ENCODE results near the gene KRTAP4-8. TPM values are rescaled to one million over a fixed set of nuclear protein-coding genes. Genes with fewer than 3 reads are reported as not detected.
"Not testable (repeated sequence)": the region's sequence is repeated elsewhere in the genome, so short reads cannot be mapped to it uniquely, and the experiment has no call there.

The KRTAP4-8 gene
- total RNA-seq, 1 donor from 2014 or later, result not detected

DNA sequence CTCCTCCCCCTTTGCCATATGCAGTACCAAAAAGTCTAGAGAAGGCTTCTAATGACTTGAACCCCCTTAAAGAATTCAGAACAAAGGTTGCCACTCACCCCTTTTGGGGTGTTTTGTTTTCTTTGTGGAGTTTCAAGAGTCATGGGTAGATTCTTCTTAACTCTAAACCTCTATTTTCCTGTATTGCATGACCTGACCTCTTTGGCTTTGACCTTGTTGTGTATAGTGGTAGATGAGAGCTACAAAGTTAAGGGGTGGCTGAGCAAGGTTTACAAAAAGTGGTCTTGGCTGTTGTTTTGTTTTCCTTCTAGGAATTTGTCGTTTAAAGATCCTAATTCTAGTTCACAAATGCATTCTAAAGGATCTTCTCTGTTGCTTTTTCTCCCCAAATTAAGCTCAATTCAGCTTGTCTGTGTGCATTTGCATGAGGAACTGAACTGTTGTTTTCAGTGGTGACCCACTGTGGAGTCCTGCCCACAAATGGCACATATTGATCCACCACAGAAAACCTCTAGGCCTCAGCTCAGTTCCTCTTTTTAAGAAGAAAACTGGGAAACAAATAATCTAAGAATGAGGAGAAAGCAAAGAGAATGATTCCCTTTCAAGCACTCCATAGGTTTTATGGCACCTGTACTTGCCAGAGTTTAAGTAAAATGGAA, 10.9 kb upstream of the KRTAP4-8 start:
- DNase-seq, result not testable (repeated sequence)

DNA sequence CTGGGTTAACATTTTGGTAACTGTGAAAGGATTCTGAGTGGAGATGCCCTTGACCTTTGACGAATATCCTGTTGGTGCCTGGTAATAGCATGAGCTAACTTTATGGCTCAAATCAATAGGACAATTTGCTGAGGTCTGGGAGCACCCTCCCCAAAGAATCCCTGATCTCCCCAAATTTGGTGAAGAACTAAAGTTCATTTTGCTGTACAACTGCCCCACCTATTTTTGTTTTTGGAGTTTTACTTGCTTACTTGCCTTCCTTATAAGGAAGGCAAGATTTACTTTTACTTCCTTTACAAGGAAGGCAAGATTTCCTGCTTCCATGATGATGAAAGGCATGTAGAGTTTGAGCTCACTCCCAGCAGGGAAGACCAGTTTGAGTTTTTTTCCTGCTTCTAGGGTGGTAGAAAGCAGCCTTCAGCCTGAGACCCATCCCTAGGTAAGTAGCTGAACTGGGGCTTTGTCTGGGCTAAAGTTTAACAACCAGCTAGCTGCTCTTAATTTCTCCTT, 10.1 kb upstream of the KRTAP4-8 start:
- no peak for DNase-seq

GRCh38 chr17:41105347-41105746, 7.4 kb upstream of the KRTAP4-8 start, which contains the start of gene KRTAP4-9:
TSS of gene KRTAP4-9 (plus strand) at chr17:41105389. CDS start at chr17:41105389, 0 bp downstream.
- not testable (repeated sequence) for DNase-seq

DNA sequence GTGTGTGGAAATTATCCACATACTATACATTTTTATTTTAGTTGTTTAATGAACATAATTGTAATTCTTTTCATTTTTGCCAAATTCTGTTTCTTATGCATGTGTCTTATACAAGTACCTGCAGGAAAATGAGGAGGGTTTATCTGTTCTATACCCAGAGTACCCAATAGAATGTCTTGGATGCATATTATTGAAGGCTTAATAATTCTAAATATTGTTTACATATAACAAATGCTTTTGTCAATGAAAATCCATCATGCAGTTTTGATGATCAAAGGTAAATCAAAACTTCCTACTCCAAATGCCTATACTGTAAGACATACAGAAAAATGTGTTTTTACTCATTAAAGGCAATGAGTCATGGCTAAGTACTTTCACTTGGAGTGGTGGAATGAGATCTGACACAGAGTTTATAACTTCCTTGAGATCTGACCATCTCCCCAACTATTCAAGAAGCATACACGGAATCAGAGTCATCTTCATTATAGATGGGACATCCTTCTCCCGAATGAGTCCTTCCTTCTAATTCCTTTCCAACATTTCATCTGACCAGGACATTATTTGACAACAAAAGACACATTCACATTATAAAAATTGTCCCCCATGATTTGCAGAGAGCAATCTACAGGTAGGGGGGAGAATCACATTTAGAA, 6.6 kb upstream of the KRTAP4-8 start:
- not testable (repeated sequence) for DNase-seq

DNA sequence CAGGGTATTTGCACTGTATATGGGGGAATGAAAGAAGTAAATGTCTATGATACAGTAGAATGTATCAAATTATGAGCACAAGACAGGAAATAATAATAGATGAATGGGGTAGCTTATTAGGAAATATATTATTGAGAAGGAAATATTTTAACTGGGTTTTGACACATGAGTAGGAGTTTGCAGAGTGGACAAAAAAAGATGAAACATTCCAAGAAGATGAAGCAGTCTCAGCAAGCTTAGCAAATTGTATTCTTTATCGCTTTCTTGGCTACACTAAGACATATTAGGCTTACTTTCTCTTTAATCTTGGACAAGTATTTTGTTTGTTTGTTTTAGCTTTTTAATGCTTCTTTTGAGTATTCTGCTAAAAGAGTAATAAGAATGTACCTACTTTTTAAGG, 6.0 kb upstream of the KRTAP4-8 start:
- no peak for DNase-seq

- DNase-seq, result no peak
Observed at GRCh38 chr17:41101586-41102259, 3.8 kb upstream of the KRTAP4-8 start, which contains the start of gene KRTAP4-16. TSS of gene KRTAP4-16 (minus strand) at chr17:41102209. CDS start at chr17:41102209, 0 bp downstream.

DNA sequence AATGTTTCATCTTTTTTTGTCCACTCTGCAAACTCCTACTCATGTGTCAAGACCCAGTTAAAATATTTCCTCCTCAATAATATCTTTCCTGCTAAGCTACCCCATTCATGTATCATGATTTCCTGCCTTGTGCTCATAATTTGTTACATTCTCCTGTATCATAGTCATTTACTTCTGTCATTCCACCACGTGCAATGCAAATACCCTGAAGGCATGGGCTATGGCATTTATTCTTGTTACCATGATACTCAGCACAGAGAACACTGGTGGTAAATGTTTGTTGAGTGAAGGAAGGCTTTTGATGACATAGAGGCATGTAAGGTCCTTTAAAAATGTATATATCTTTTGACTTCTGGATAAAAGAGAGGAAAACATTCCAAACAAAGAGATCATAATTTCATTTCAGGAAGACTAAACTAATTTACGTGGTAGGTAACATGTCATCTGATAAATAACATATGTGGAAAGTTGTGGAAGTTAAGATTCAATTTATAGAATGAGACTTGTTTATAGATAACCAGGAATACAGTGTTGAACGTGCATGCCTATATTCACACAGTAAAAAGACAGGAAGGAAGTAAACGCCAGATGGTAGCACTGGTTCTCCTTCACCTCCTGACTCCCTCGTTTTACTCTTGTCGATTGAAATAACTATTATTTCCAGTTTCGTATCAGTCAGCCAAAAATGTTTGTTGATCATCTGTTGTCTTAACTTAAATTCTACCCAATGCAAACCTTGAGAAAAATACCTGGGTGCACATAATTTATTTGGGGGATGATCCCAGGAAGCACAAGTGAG, 1.9 kb upstream of the KRTAP4-8 start:
- DNase-seq, result not testable (repeated sequence)

DNA sequence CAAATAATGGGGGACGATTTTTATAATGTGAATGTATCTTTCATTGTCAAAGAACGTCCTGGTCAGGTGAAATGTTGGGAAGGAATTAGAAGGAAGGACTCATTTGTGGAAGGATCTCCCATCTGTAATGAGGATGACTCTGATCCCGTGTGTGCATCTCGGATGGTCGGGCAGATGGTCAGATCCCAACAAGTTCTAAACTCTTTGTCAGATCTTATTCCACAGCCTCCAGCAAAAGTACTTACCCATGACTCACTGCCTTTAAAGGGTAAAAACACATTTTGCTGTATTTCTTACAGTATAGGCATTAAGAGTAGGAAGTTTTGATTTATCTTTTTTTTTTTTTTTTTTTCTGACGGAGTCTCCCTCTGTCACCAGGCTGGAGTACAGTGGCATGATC, 539 bp upstream of the KRTAP4-8 start:
- no peak for DNase-seq

DNA sequence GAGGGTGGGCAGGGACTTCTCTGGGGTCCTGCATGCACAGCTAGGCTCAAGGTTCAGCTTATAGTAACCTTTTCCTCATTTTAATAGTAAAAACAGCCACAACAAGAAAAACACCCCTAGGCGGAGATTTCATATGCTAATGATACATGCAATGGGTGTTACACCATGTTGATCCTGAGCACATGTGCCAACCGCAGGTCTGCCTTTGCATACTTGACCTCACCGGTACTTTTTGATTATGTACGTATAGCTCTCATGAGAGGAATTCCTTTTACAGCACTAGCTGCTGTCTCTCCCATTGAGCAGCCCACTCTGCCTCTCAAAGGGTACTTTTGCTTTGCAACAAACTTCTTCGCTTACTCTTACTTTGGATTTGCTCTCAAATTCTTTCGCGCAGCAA, 1.9 kb downstream of the KRTAP4-8 start:
- DNase-seq, result no peak

- DNase-seq, result not testable (repeated sequence)
Observed at GRCh38 chr17:41088760-41089352, 9.1 kb downstream of the KRTAP4-8 start.

DNA sequence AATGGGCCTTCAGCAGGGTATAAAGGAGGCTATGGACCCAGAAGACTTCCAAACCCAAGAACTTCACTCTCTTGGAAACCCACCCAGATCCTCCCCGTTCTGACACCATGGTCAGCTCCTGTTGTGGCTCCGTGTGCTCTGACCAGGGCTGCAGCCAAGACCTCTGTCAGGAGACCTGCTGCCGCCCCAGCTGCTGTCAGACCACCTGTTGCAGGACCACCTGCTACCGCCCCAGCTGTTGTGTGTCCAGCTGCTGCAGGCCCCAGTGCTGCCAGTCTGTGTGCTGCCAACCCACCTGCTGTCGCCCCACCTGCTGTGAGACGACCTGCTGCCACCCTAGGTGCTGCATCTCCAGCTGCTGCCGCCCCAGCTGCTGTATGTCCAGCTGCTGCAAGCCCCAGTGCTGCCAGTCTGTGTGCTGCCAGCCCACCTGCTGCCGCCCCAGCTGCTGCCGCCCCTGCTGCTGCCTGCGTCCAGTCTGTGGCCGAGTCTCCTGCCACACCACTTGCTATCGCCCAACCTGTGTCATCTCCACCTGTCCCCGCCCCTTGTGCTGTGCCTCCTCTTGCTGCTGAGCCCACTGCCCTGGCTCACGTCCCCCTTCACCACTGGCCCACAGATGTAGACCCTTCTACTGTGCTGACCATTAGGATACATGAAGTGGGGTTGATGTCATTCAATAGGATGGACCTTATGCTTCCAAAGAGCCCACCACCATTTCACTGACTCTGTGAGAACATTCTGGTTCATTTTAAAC, 13.7 kb downstream of the KRTAP4-8 start, which contains the start of gene KRTAP4-7:
Gene KRTAP4-7 (plus strand): TSS at position 51 of the 757 bp plus-strand sequence. CDS start 57 bp downstream, at position 108.
- not testable (repeated sequence) for DNase-seq

DNA sequence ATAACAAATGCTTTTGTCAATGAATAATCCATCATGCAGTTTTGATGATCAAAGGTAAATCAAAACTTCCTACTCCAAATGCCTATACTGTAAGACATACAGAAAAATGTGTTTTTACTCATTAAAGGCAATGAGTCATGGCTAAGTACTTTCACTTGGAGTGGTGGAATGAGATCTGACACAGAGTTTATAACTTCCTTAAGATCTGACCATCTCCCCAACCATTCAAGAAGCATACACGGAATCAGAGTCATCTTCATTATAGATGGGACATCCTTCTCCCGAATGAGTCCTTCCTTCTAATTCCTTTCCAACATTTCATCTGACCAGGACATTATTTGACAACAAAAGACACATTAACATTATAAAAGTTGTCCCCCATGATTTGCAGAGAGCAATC, 14.5 kb downstream of the KRTAP4-8 start:
- not testable (repeated sequence) for DNase-seq

DNA sequence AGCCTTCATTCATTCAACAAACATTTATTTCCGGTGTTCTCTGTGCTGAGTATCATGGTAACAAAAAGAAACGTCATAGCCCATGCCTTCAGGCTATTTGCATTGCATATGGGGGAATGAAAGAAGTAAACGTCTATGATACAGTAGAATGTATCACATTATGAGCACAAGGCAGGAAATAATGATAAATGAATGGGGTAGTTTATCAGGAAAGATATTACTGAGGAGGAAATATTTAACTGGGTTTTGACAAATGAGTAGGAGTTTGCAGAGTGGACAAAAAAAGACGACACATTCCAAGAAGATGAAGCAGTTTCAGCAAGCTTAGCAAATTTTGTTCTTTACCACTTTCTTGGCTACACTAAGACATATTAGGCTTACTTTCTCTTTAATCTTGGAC, 15.3 kb downstream of the KRTAP4-8 start:
- DNase-seq, result no peak

DNA sequence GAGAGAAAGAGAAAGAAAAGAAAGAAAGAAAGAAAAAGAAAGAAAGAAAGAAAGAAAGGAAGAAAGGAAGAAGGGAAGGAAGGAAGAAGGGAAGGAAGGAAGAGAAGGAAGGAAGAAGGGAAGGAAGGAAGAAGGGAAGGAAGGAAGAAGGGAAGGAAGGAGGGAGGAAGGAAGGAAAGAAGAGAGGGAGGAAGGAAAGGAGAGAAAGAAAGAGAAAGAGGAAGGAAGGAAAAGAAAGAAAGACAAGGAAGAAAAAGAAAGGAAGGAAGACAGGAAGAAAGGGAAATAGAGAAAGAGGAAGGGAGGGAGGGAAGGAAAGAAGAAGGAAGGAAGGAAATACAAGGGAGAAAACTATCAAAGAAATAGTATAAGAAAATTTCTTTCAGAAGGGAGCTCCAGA, 21.2 kb downstream of the KRTAP4-8 start:
- no peak for DNase-seq

DNA sequence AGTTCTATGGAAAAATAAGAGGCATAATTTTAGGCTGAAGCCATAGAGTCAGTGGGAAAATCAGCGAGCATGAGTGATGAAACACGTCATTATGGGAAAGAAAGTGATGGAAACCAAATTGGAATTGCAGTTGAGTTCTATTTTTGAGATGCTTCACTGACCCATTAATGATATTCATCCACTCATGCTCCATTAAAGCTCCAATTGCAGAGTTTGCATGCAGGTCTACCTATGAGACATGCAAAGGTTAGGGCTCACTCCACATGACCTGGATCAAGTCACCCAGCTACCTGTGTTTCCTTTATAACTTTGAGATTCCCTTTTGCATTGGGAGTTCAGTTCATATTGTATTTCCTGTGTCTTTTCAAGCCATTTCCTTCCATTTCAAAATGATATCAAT, 24.3 kb downstream of the KRTAP4-8 start:
- no peak for DNase-seq

- no peak for DNase-seq
Observed at GRCh38 chr17:41071606-41072360, 26.2 kb downstream of the KRTAP4-8 start.

GRCh38 chr17:41069031-41069430, 28.9 kb downstream of the KRTAP4-8 start:
- no peak for DNase-seq

DNA sequence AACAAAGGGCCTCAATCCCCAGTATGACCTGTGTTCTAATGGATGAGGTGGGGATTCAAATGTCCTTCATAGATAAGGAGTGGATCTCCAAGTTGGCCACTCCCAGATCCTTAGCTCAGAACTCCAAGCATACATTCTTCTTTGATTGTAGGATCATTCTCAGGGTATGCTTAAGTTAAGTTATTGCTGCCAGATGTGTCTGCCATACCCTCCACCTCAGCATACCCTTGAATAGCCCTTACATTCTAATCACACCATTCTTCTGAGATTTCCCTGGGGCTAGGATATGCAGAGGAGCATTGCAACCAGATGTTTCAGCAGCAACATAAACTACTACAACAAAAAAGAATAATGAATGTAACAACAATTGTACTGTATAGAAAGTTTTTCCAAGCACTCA, 30.7 kb downstream of the KRTAP4-8 start:
- no peak for DNase-seq

DNA sequence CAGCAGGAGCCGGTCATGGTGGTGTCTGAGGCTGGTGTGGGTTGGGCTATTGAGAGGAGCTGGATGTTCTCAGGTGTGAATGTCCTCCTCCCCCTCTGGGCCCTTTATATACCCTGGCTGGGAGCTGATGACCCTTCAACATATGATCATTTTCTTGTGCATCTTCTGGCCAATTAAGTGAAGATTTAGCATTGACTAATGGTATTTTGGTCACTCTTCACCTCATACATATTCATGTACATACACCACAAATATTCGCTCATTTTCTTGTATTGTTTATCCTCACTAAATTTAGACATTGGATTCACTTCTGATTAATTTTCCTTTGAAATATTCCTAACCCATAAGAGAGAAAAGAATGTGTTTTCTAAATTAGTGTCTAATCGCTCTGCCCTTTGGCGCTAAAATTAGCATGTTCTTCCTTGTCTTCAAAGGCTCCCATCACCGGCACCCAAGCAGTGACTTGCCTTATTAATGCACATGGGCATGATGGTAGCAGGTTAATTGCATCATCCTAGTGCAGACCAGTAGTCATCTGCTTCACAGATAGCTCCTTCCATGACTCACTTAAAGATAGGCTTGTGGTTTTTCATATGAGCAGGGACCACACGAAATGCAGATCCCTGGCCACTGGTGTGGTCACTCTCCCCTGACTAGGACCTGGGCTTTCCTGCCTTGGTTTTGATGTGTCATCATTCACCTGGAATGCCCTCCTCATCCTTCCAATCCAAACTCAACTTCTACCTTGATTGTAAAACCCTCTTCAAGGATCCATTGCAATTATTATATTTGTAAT, 31.9 kb downstream of the KRTAP4-8 start, which contains the start of gene KRTAP2-4:
Gene KRTAP2-4 (minus strand): TSS at position 51 of the 796 bp plus-strand sequence. CDS start 34 bp downstream, at position 17.
- DNase-seq, result no peak

Data from occipital lobe (tissue), 2 donors.